Sigmoid colon (tissue), 7 donors: Measurements from ENCODE around the gene PCDHGA5. TPM values are rescaled to one million over a fixed set of nuclear protein-coding genes. Genes with fewer than 3 reads are reported as not detected.
"Not testable (repeated sequence)": the region's sequence is repeated elsewhere in the genome, so short reads cannot be mapped to it uniquely, and the experiment has no call there.

Experiments used
- DNase-seq: peaks from one replicate; pipeline ENCODE4 v3.0.0-alpha.2; 2019
- H3K27ac ChIP-seq, 4 donors: fragments of 200-600 bp; sonication (generic); one replicate each; pipeline ENCODE4 v1.5.1; 2016 to 2019; ENCODE audit warnings: mild to moderate bottlenecking in 1 of 4
- H3K27me3 ChIP-seq, 3 donors: fragments of 200-600 bp; sonication (generic); one replicate each; pipeline ENCODE4 v1.5.1; 2019; ENCODE audit warnings: mild to moderate bottlenecking in 1 of 3
- H3K36me3 ChIP-seq, 4 donors: fragments of 200-600 bp; sonication (generic); one replicate each; pipeline ENCODE4 v1.5.1; 2016 to 2019
- H3K4me1 ChIP-seq, 4 donors: fragments of 200-600 bp; sonication (generic); one replicate each; pipeline ENCODE4 v1.5.1; 2017 to 2019
- H3K4me3 ChIP-seq, 4 donors: fragments of 200-600 bp; sonication (generic); one replicate each; pipeline ENCODE4 v1.5.1; 2017 to 2019; ENCODE audit warnings: mild to moderate bottlenecking in 2 of 4, moderate library complexity in 1 of 4
- H3K9me3 ChIP-seq, 4 donors: fragments of 200-600 bp in 3 of 4; sonication (generic) in 3 of 4; one replicate each; pipeline versions ENCODE4 v1.5.1 to v1.6.1; 2013 to 2019
- CTCF ChIP-seq, 4 experiments: fragments of 450-650 bp in 3 of 4; fragments of 200-600 bp in 1 of 4; IDR thresholded peaks; one replicate each; pipeline ENCODE4 v1.5.1; 2016 to 2019; ENCODE audit warnings: antibody characterized with exemption in 4 of 4, mild to moderate bottlenecking in 3 of 4, moderate library complexity in 2 of 4
- EP300 ChIP-seq, 4 donors: sonication (generic); formaldehyde crosslinking; IDR thresholded peaks; one replicate each; pipeline ENCODE4 v1.6.1; 2017; ENCODE audit warnings: antibody characterized with exemption in 4 of 4
- POLR2A ChIP-seq, 2 donors: fragments of 450-650 bp; IDR thresholded peaks; one replicate each; pipeline ENCODE4 v1.6.1; 2016; ENCODE audit warnings: antibody characterized with exemption in 2 of 2, mild to moderate bottlenecking in 2 of 2, moderate library complexity in 2 of 2
- POLR2AphosphoS5 ChIP-seq, 4 donors: sonication (generic); formaldehyde crosslinking; IDR thresholded peaks; one replicate each; pipeline ENCODE4 v1.6.1; 2017; ENCODE audit warnings: antibody characterized with exemption in 4 of 4
- WGBS, 2 donors: extraction: QIAGEN DNeasy Blood & Tissue Kit; methylation state at CpG; one replicate each; pipeline ENCODE4 v1.1.7; 2013; 5-methylcytosine and 5-hydroxymethylcytosine counted together
- intact Hi-C: fragments of 100-400 bp; cut with DNase I; formaldehyde crosslinking; loops from one replicate; pipeline ENCODE4 v1.15.1; 2023
- polyA plus RNA-seq, 3 donors: library from polyadenylated mRNA; stranded (reverse); fragments of 200-250 nt; gene quantifications; one replicate each; pipeline ENCODE4 v1.2.3, GENCODE V29; 2013
- total RNA-seq, 4 donors: library from RNA; depleted of rRNA; stranded (reverse); fragments of >200 nt; gene quantifications; one replicate each; pipeline ENCODE4 v1.1.0, GENCODE V29; 2016
- donor health status: healthy with polysubstance abuse.
- donor health status: Bipolar disorder and iron deficiency.
- donor health status: healthy.

PCDHGA5 gene
- total and polyA plus RNA-seq, 7 donors: 0.57 to 8.3 (median 6.1) TPM; not detected in 2

DNA sequence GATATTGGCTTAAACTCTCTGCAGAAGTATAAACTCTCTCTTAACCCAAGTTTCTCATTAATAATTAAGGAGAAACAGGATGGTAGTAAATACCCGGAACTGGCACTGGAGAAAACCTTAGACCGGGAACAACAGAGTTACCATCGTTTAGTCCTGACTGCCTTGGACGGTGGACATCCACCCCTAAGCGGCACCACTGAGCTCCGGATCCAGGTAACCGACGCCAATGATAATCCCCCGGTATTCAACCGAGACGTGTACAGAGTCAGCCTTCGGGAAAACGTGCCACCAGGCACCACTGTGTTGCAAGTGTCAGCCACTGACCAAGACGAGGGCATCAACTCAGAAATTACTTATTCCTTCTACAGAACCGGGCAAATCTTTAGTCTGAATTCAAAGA, 34.6 kb downstream of the PCDHGA5 start:
- Histone ChIP-seq H3K4me3 (no peak overlapping the region), H3K36me3 (peaks cover 0 to 5% (median 0%) of the 10 kb centered on the region in 4 donors), H3K27ac (no peak overlapping the region), H3K9me3 (peaks cover 41 to 88% (median 71%) of the 10 kb centered on the region in 4 donors), H3K27me3 (peaks cover 0 to 5% (median 0%) of the 10 kb centered on the region in 3 donors), H3K4me1 (no peaks in the 10 kb centered on the region)
- WGBS, 2 donors: 31 to 46% methylated on average over 15 of the region's 15 CpGs
- no peak for DNase-seq
- TF ChIP-seq POLR2AphosphoS5 (IDR thresholded peaks at IDR 0.05) (no peak), POLR2A (IDR thresholded peaks at IDR 0.05) (no peak)
- intact Hi-C loops: no loop called here

- Histone ChIP-seq H3K4me3 (no peak overlapping the region), H3K4me1 (no peaks in the 10 kb centered on the region), H3K27me3 (no peaks in the 10 kb centered on the region), H3K36me3 (peaks cover 0 to 5% (median 0%) of the 10 kb centered on the region in 4 donors), H3K9me3 (peaks cover 41 to 88% (median 72%) of the 10 kb centered on the region in 4 donors), H3K27ac (no peak overlapping the region)
- DNase-seq: no peak
- intact Hi-C loops: no loop called here
- WGBS, 2 donors: 36 to 64% methylated on average over 61 of the region's 61 CpGs
- no peak for TF ChIP-seq POLR2AphosphoS5 (IDR thresholded peaks at IDR 0.05)
- TF ChIP-seq POLR2A (IDR thresholded peaks at IDR 0.05): no peak
- no peak for TF ChIP-seq EP300 (IDR thresholded peaks at IDR 0.05)
- TF ChIP-seq CTCF (IDR thresholded peaks at IDR 0.05): no peak
Measured at GRCh38 chr5:141399555-141400258, 35.7 kb downstream of the PCDHGA5 start.

DNA sequence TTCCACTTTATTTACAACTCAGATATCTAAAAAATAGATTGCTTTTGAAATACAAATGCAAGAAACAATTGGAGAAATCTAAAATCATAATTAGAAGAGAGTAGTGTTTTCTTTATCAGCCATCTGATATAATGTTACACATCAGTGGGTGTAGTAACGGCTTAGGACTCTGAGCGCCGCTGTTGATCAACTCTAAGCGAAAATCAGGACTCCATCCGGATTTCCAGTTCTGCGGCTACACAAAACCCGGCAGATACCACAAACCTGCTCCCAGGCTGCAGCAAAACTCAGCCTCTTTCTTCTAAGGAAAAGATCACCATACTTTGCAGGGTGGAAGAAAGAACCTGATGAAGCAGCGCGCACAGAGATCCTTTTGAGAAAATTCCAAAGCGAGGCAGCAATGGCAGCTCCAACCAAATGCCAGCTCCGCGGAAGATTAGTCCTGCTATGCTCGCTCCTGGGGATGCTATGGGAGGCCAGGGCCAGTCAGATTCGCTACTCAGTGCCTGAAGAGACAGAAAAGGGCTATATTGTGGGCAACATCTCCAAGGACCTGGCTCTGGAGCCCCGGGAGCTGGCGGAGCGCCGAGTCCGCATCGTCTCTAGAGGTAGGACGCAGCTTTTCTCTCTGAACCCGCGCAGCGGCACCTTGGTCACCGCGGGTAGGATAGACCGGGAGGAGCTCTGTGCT, 38.7 kb downstream of the PCDHGA5 start, which contains the start of gene PCDHGA9:
TSS of gene PCDHGA9 (plus strand) at position 226 of the 691 bp plus-strand sequence. CDS start at position 401, 175 bp downstream.
- no peak for TF ChIP-seq POLR2A (IDR thresholded peaks at IDR 0.05)
- TF ChIP-seq POLR2AphosphoS5 (IDR thresholded peaks at IDR 0.05): no peak
- intact Hi-C loops: no loop called here
- Histone ChIP-seq H3K36me3 (peaks cover 0 to 5% (median 0%) of the 10 kb centered on the region in 4 donors), H3K4me1 (no peaks in the 10 kb centered on the region), H3K4me3 (peak within 1 kb of the TSS in 3 of 4 donors; percentile 19 to 23 (median 21)), H3K27me3 (no peaks in the 10 kb centered on the region), H3K9me3 (peaks cover 36 to 89% (median 79%) of the 10 kb centered on the region in 4 donors), H3K27ac (no peak within 1 kb of the TSS)
- 20 to 51% methylated on average over 27 of the region's 27 CpGs for WGBS, 2 donors
- no peak for DNase-seq

GRCh38 chr5:141403387-141403786, 39.4 kb downstream of the PCDHGA5 start:
- intact Hi-C loops: no loop called here
- 35 to 57% methylated on average over 22 of the region's 22 CpGs for WGBS, 2 donors
- peaks cover 0 to 5% (median 0%) of the 10 kb centered on the region in 4 donors for H3K36me3 ChIP-seq
- H3K4me1 ChIP-seq: no peaks in the 10 kb centered on the region
- no peak for DNase-seq
- H3K4me3 ChIP-seq: peak overlapping the region in 1 of 4 donors; percentile 21
- H3K27me3 ChIP-seq: no peaks in the 10 kb centered on the region
- H3K27ac ChIP-seq: no peak overlapping the region
- TF ChIP-seq CTCF (IDR thresholded peaks at IDR 0.05) (no peak), EP300 (IDR thresholded peaks at IDR 0.05) (no peak), POLR2A (IDR thresholded peaks at IDR 0.05) (no peak), POLR2AphosphoS5 (IDR thresholded peaks at IDR 0.05) (no peak)
- H3K9me3 ChIP-seq: peaks cover 40 to 94% (median 83%) of the 10 kb centered on the region in 4 donors

GRCh38 chr5:141407790-141408505, 44.0 kb downstream of the PCDHGA5 start, which contains the start of gene PCDHGB6:
Gene PCDHGB6 (plus strand): TSS chr5:141408021. CDS start chr5:141408203, 182 bp downstream.
- Histone ChIP-seq H3K4me3 (peak within 1 kb of the TSS; percentile 5 to 33 (median 29)), H3K27ac (peak within 1 kb of the TSS in 1 of 4 donors; percentile 33)
- WGBS, 2 donors: 13 to 46% methylated on average over 51 of the region's 51 CpGs

More at GRCh38 chr5:141407790-141408505, 44.0 kb downstream of the PCDHGA5 start, which contains the start of gene PCDHGB6:
- intact Hi-C loops: loop anchor here (5.0 kb wide), 1 partner anchor 119 kb away; no protein-coding TSS in a partner anchor
- not testable (repeated sequence) for H3K36me3 ChIP-seq, H3K27me3 ChIP-seq, DNase-seq, H3K4me1 ChIP-seq
- peak in 3 of 4 experiments; percentile 9 to 32 (median 21) for TF ChIP-seq CTCF (IDR thresholded peaks at IDR 0.05)
- H3K9me3 ChIP-seq: peaks cover 36 to 92% (median 82%) of the 10 kb centered on the region in 4 donors
